Stimulated activated CD8-positive, alpha-beta memory T cell treated with anti-CD3 and anti-CD28 coated beads, Interleukin-15, amount 100 ng/mL, for 48 hours (primary cell): Measurements from ENCODE around the gene CHMP4B.

Experiments used
- DNase-seq, 2 donors: peaks; one replicate each; pipeline ENCODE4 v3.0.0-alpha.2; 2020; ENCODE audit warnings: low read depth in 2 of 2

CHMP4B gene

DNA sequence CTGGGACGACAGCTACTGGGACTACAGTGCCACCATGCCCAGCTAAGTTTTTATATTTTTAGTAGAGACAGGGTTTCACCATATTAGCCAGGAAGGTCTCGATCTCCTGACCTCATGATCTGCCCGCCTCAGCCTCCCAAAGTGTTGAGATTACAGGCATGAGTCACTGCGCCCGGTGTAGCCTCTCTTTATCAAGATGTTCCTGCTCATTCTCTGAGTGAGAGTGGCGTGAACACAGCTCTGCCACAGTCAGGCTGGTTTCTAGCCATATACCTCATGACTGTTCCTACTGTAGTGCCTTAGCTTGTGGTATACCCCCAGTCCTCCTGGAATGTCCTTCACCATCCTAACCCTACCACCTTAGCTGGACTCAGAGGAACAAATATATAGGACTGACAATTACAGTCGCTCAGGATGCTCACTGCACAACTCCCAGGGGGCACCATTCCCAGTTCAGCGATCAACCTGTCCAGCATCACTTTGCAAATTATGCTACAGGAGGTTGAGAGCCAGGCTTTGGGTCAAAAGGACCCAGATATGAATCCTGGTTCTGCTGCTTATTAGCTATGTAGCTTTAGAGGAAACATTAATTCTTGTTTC is 86.3 kb downstream of the CHMP4B start:
- DNase-seq, result no peak

DNA sequence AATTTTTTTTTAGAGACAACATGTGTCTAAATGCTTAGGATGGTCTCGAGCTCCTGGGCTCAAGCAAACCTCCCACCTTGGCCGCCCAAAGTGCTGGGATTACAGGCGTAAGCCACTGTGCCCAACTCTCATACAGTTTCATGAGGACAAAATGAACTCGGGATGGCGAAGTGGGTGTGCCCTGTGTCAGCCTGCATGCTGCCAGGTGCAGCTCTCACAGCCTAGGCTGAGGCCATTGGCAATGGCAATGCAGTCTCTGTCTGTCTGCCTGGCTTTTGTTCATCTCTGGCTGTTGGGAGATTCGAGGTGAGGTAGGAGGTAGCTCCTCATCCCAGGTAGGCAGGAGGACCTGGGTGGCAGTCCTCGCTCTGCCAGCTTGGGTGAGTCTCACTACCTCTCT is 88.0 kb downstream of the CHMP4B start:
- no peak for DNase-seq

DNA sequence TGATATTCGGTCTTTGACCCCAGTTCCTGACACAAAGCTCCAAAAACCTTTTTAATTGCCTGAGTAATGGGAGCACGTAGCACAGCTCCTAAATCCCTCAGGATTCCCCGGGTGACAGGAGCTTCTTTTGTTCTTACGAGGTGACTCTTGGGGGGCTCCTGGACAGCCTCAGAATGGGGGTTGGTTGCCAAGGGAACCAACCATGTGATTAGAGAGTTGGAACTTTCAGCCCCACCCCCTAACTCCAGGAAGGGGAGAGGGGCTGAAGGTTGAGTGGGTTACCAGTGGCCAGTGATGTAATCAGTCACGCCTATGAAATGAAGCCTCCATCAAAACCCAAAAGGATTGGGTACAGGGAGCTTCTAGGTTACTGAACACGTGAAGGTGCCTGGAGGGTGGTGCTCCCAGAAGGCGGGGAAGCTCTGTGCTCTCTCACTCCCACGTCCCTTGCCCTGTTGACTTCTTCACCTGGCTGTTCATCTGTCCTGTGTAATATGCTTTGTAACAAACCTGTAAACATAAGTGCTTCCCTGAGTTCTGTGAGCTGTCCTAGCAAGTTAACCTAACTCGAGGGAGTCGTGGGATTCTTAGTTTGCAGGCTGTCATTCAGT is 89.5 kb downstream of the CHMP4B start:
- DNase-seq, result no peak

GRCh38 chr20:33901132-33901523 is 90.0 kb downstream of the CHMP4B start:
- no peak for DNase-seq

GRCh38 chr20:33902011-33902410 is 90.9 kb downstream of the CHMP4B start:
- no peak for DNase-seq
